Activated T-helper 2 cell treated with anti-CD3 and anti-CD28 coated beads, Interferon-gamma antibody, Interleukin-2, Interleukin-4, amounts not matched to agents 10 μg/mL and 5 μg/mL and 100 μg/mL, durations not matched to agents 14 hours and 24 hours and 36 hours (primary cell): ENCODE data around the gene CCDC178. TPM values are rescaled to one million over a fixed set of nuclear protein-coding genes. Genes with fewer than 3 reads are reported as not detected.

ENCODE experiments used
- DNase-seq: peaks from one replicate; pipeline ENCODE4 v3.0.0; 2021; ENCODE audit warnings: low spot score
- H3K27ac Mint-ChIP-seq: one replicate; pipeline ENCODE4 v1.8.0; 2021; ENCODE audit warnings: mixed read lengths
- H3K27me3 Mint-ChIP-seq: one replicate; pipeline ENCODE4 v1.8.0; 2021; ENCODE audit warnings: low read depth, mixed read lengths
- H3K36me3 Mint-ChIP-seq: one replicate; pipeline ENCODE4 v1.8.0; 2021; ENCODE audit warnings: low read depth, mixed read lengths
- H3K4me1 Mint-ChIP-seq: one replicate; pipeline ENCODE4 v1.8.0; 2021; ENCODE audit warnings: low read depth, mixed read lengths
- H3K4me3 Mint-ChIP-seq: one replicate; pipeline ENCODE4 v1.8.0; 2021; ENCODE audit warnings: low read depth, mild to moderate bottlenecking, moderate library complexity, mixed read lengths
- H3K9me3 Mint-ChIP-seq: one replicate; pipeline ENCODE4 v1.8.0; 2021; ENCODE audit warnings: mixed read lengths
- intact Hi-C: fragments of 100-400 bp; cut with micrococcal nuclease; formaldehyde crosslinking; loops from one replicate; pipeline ENCODE4 v1.15.1; 2023
- total RNA-seq: library from RNA; stranded (reverse); gene quantifications from 2 replicates; pipeline ENCODE4 v1.2.3, GENCODE V29; 2022

The CCDC178 gene
- total RNA-seq, 1 donor from 2014 or later = not detected

DNA sequence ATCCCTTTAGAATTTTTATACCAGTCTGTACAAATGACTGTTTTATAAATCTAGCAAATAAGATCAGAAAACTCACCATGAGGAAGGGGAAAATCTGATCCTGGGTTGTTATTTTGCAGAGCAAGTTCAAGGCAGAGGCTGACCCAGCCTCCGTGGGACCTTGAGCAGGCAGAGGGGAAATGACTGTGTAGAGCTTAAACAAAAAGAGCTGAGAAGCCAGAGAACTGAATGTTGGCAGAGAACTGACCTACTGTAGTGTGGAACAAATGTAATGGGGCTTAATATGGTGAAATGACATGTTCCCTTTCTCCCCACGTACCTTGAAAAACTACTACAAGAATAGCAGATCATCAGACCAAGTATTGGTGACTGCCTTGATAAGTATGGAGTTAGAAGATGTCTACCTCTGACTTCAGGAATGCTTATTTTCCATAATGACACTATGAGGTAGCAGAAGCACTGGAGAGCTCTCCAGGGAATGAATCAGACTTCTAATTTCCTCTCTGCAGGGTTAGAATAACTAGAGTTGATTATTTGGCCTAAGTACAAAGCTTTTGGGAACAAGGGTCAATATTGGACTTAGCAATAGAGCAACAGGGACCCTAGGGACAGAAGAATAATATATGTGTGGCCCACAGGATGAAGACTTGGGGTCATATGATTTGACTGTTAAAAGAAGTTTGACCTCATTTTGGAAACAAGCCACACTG lies 304.4 kb downstream of the CCDC178 start:
- no peak overlapping the region for H3K27ac Mint-ChIP-seq
- H3K9me3 Mint-ChIP-seq = peaks cover 4% of the 10 kb centered on the region
- H3K36me3 Mint-ChIP-seq = no peaks in the 10 kb centered on the region
- DNase-seq = no peak
- intact Hi-C loops = no loop called here
- no peaks in the 10 kb centered on the region for H3K4me1 Mint-ChIP-seq
- H3K27me3 Mint-ChIP-seq = no peaks in the 10 kb centered on the region
- H3K4me3 Mint-ChIP-seq = no peak overlapping the region

- Mint-ChIP-seq H3K4me3 (no peak overlapping the region), H3K4me1 (no peaks in the 10 kb centered on the region), H3K27ac (no peak overlapping the region), H3K27me3 (no peaks in the 10 kb centered on the region), H3K36me3 (no peaks in the 10 kb centered on the region), H3K9me3 (no peaks in the 10 kb centered on the region)
- intact Hi-C loops = no loop called here
- DNase-seq = no peak
These were observed 307.9 kb downstream of the CCDC178 start for GRCh38 chr18:33132657-33133056.

- intact Hi-C loops = no loop called here
- DNase-seq = no peak
- H3K36me3 Mint-ChIP-seq = no peaks in the 10 kb centered on the region
- no peaks in the 10 kb centered on the region for H3K9me3 Mint-ChIP-seq
- no peak overlapping the region for H3K4me3 Mint-ChIP-seq
- no peaks in the 10 kb centered on the region for H3K4me1 Mint-ChIP-seq
- no peak overlapping the region for H3K27ac Mint-ChIP-seq
- no peaks in the 10 kb centered on the region for H3K27me3 Mint-ChIP-seq
These were observed 311.9 kb downstream of the CCDC178 start for GRCh38 chr18:33128581-33128980.

DNA sequence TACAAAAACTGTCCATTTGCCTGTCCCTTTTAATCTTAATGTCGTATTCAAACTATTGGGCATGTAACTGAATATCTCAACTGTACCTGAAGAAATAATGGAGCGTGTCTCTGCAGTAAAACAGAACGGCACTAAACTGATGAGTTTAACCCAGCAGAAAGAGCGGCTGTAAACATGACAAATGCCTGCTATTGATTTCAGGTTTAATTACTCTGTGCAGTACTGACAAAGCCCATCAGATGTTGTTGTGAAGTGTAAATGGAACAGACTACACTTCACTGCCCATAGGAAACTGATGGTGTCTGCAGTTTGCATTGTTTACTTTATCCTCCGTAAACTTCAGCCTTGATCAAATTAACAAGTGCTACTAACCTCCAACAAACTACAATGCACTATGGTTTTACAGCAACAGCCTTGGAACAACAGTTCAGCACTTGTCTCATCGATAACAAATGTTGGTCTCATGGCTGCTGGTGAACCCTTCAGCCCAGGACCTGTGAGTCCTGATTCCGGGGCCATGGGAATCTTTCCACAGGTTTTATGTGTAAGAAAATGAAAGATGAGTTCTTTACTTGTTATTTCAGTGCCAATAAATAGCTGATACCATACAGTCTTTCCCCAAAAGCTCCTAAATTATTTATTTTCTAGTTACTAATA lies 316.5 kb downstream of the CCDC178 start:
- intact Hi-C loops = no loop called here
- Mint-ChIP-seq H3K36me3 (no peaks in the 10 kb centered on the region), H3K4me1 (no peaks in the 10 kb centered on the region), H3K27ac (no peak overlapping the region), H3K4me3 (no peak overlapping the region), H3K9me3 (no peaks in the 10 kb centered on the region), H3K27me3 (no peaks in the 10 kb centered on the region)
- DNase-seq = no peak

DNA sequence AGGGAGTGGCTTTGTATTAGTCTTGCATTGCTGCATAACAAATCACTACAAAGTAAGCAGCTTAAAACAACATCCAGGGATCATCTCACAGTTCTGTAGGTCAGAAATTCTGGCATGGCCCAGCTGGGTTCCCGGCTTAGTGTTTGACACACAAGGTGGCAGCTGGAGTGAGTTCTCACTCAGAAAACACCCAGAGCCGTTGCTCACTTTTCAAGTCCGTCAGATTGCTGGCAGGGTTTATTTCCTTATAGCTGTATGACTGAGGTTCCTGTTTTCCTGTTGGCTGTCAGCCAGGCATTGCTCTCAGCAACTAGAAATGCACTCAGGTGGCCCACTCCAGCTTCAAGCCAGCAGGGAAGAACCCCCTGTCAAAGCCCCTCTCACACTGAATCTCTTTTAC lies 324.1 kb downstream of the CCDC178 start:
- H3K36me3 Mint-ChIP-seq = no peaks in the 10 kb centered on the region
- no peaks in the 10 kb centered on the region for H3K27me3 Mint-ChIP-seq
- no peak overlapping the region for H3K27ac Mint-ChIP-seq
- no peak for DNase-seq
- intact Hi-C loops = no loop called here
- H3K4me3 Mint-ChIP-seq = no peak overlapping the region
- H3K9me3 Mint-ChIP-seq = peaks cover 11% of the 10 kb centered on the region
- no peaks in the 10 kb centered on the region for H3K4me1 Mint-ChIP-seq

- Mint-ChIP-seq H3K27ac (no peak overlapping the region), H3K27me3 (no peaks in the 10 kb centered on the region), H3K4me3 (no peak overlapping the region), H3K36me3 (no peaks in the 10 kb centered on the region), H3K4me1 (no peaks in the 10 kb centered on the region), H3K9me3 (peaks cover 11% of the 10 kb centered on the region)
- no peak for DNase-seq
- intact Hi-C loops = no loop called here
These were observed 324.6 kb downstream of the CCDC178 start for GRCh38 chr18:33115917-33116316.

- Mint-ChIP-seq H3K9me3 (peaks cover 11% of the 10 kb centered on the region), H3K27me3 (no peaks in the 10 kb centered on the region), H3K27ac (no peak overlapping the region), H3K36me3 (no peaks in the 10 kb centered on the region), H3K4me1 (no peaks in the 10 kb centered on the region), H3K4me3 (no peak overlapping the region)
- intact Hi-C loops = no loop called here
- DNase-seq = no peak
These were observed 325.0 kb downstream of the CCDC178 start for GRCh38 chr18:33115476-33115875.

DNA sequence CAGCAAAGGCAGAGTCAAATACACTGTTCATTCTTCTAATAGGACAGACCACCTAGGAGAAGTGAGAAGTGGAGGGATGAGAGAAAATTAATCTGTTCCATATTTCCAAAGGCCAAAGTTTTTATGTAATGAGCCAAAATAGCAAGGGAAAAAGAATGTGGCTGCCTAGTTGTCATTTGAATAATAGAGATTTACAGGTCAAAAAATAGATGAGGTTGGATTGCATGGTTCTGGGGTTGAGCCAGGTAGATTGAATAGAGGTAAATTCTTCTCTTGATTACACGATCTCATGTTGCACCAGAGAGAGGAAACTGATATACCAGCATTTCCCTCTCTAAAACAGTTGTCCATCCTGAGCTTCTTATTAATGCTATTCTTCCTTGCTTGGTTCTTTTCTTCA lies 325.8 kb downstream of the CCDC178 start:
- DNase-seq = no peak
- no peaks in the 10 kb centered on the region for H3K4me1 Mint-ChIP-seq
- no peaks in the 10 kb centered on the region for H3K36me3 Mint-ChIP-seq
- no peaks in the 10 kb centered on the region for H3K27me3 Mint-ChIP-seq
- peaks cover 11% of the 10 kb centered on the region for H3K9me3 Mint-ChIP-seq
- intact Hi-C loops = no loop called here
- H3K27ac Mint-ChIP-seq = no peak overlapping the region
- H3K4me3 Mint-ChIP-seq = no peak overlapping the region

- peaks cover 11% of the 10 kb centered on the region for H3K9me3 Mint-ChIP-seq
- H3K36me3 Mint-ChIP-seq = no peaks in the 10 kb centered on the region
- no peaks in the 10 kb centered on the region for H3K27me3 Mint-ChIP-seq
- no peaks in the 10 kb centered on the region for H3K4me1 Mint-ChIP-seq
- intact Hi-C loops = no loop called here
- no peak overlapping the region for H3K27ac Mint-ChIP-seq
- no peak overlapping the region for H3K4me3 Mint-ChIP-seq
- DNase-seq = no peak
These were observed 327.1 kb downstream of the CCDC178 start for GRCh38 chr18:33113416-33113815.

DNA sequence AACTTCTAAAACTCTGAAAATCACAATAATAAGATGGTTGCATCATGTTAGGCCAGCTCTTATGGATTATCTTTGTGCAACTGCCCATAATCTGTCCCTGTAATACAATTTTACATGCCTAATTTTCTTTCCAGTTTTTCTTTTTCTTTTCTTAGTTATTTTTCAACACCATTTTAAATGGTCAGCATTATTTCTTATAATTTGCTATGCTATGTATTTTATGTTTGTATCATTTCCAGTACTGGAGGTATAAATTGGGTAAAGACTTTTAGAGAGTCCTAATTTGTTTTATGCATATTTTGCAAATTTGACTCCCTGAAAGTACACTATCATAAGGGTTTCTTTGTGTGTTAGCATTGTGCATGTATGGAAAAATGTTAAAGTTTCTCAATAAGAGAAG lies 333.0 kb downstream of the CCDC178 start:
- Mint-ChIP-seq H3K4me3 (no peak overlapping the region), H3K4me1 (no peaks in the 10 kb centered on the region), H3K27ac (no peak overlapping the region), H3K9me3 (peaks cover 3% of the 10 kb centered on the region), H3K36me3 (no peaks in the 10 kb centered on the region), H3K27me3 (no peaks in the 10 kb centered on the region)
- no peak for DNase-seq
- intact Hi-C loops = no loop called here

- intact Hi-C loops = no loop called here
- no peaks in the 10 kb centered on the region for H3K36me3 Mint-ChIP-seq
- no peak overlapping the region for H3K27ac Mint-ChIP-seq
- DNase-seq = no peak
- no peak overlapping the region for H3K4me3 Mint-ChIP-seq
- H3K9me3 Mint-ChIP-seq = peaks cover 4% of the 10 kb centered on the region
- H3K4me1 Mint-ChIP-seq = no peaks in the 10 kb centered on the region
- H3K27me3 Mint-ChIP-seq = no peaks in the 10 kb centered on the region
These were observed 339.2 kb downstream of the CCDC178 start for GRCh38 chr18:33101316-33101715.

GRCh38 chr18:33099626-33100025 lies 340.9 kb downstream of the CCDC178 start:
- Mint-ChIP-seq H3K36me3 (no peaks in the 10 kb centered on the region), H3K27me3 (no peaks in the 10 kb centered on the region), H3K9me3 (peaks cover 4% of the 10 kb centered on the region), H3K4me1 (no peaks in the 10 kb centered on the region), H3K4me3 (no peak overlapping the region), H3K27ac (no peak overlapping the region)
- no peak for DNase-seq
- intact Hi-C loops = no loop called here

- H3K27me3 Mint-ChIP-seq = no peaks in the 10 kb centered on the region
- no peak overlapping the region for H3K4me3 Mint-ChIP-seq
- no peaks in the 10 kb centered on the region for H3K4me1 Mint-ChIP-seq
- H3K9me3 Mint-ChIP-seq = peaks cover 4% of the 10 kb centered on the region
- no peaks in the 10 kb centered on the region for H3K36me3 Mint-ChIP-seq
- intact Hi-C loops = no loop called here
- DNase-seq = no peak
- H3K27ac Mint-ChIP-seq = no peak overlapping the region
These were observed 343.4 kb downstream of the CCDC178 start for GRCh38 chr18:33097126-33097525.
